ENCODE measurements around the gene DCX.

The DCX gene

DNA sequence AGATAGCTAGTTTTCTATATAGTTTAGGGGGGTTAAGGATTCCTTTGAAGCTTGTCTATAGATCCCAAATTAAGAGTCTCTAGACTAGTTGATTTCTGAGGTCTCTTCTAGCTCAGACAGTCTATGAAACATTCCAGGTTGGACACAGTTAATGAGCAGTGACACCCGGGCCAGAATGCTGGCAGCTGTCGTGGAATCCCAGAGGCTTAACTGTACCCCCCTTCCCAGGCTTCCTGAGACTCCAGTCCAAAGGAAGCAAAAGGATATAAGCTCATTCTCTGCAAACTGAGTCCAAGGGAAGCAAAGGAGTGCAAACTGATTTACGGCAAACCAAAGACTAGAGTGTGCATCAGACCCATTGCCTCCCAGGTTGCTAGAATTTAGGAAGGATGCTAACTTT is 62.9 kb downstream of the DCX start:
- TF ChIP-seq SIN3A (IDR thresholded peaks at IDR 0.05; ENCODE audit: borderline replicate concordance, insufficient read depth, low read length) = no peak
- no peak for TF ChIP-seq POLR2AphosphoS5 (IDR thresholded peaks at IDR 0.05; ENCODE audit: low read depth, low read length)
- TF ChIP-seq FOXP2 (optimal IDR thresholded peaks at IDR 0.05; ENCODE audit: borderline replicate concordance, extremely low read depth, extremely low read length, insufficient read depth) = no peak
- no peak for TF ChIP-seq TAF1 (IDR thresholded peaks at IDR 0.05; ENCODE audit: borderline replicate concordance, insufficient read depth, low read length)
- TF ChIP-seq, protein P1, sequence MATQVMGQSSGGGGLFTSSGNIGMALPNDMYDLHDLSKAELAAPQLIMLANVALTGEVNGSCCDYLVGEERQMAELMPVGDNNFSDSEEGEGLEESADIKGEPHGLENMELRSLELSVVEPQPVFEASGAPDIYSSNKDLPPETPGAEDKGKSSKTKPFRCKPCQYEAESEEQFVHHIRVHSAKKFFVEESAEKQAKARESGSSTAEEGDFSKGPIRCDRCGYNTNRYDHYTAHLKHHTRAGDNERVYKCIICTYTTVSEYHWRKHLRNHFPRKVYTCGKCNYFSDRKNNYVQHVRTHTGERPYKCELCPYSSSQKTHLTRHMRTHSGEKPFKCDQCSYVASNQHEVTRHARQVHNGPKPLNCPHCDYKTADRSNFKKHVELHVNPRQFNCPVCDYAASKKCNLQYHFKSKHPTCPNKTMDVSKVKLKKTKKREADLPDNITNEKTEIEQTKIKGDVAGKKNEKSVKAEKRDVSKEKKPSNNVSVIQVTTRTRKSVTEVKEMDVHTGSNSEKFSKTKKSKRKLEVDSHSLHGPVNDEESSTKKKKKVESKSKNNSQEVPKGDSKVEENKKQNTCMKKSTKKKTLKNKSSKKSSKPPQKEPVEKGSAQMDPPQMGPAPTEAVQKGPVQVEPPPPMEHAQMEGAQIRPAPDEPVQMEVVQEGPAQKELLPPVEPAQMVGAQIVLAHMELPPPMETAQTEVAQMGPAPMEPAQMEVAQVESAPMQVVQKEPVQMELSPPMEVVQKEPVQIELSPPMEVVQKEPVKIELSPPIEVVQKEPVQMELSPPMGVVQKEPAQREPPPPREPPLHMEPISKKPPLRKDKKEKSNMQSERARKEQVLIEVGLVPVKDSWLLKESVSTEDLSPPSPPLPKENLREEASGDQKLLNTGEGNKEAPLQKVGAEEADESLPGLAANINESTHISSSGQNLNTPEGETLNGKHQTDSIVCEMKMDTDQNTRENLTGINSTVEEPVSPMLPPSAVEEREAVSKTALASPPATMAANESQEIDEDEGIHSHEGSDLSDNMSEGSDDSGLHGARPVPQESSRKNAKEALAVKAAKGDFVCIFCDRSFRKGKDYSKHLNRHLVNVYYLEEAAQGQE (IDR thresholded peaks at IDR 0.05; ENCODE audit: insufficient read depth in 1 of 2, low read depth in 2 of 2, low read length in 2 of 2) = no peak

DNA sequence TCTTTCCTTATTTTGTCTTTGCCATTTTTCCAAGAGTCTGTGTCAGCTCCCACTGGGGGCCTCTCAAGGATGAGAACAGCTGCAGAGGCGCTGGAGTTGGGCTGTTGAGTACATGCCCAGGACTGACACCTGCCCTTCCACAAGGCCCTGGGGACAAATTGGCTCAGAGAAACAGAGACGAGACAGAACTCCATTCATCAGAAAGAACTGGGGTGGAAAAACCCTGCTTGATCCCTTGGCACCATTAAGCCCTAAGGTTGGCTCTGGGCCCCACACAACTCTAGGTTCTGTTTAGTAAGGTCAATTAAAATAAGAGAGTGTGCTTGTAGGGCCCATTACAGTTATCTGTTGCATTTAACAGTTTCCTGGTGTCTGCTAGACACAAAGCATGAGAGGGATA is 63.6 kb downstream of the DCX start:
- TF ChIP-seq POLR2AphosphoS5 (IDR thresholded peaks at IDR 0.05; ENCODE audit: low read depth, low read length) (no peak), FOXP2 (optimal IDR thresholded peaks at IDR 0.05; ENCODE audit: borderline replicate concordance, extremely low read depth, extremely low read length, insufficient read depth) (no peak), SIN3A (IDR thresholded peaks at IDR 0.05; ENCODE audit: borderline replicate concordance, insufficient read depth, low read length) (no peak), TAF1 (IDR thresholded peaks at IDR 0.05; ENCODE audit: borderline replicate concordance, insufficient read depth, low read length) (no peak)
- TF ChIP-seq, protein P1 (IDR thresholded peaks at IDR 0.05; ENCODE audit: insufficient read depth in 1 of 2, low read depth in 2 of 2, low read length in 2 of 2) = no peak

DNA sequence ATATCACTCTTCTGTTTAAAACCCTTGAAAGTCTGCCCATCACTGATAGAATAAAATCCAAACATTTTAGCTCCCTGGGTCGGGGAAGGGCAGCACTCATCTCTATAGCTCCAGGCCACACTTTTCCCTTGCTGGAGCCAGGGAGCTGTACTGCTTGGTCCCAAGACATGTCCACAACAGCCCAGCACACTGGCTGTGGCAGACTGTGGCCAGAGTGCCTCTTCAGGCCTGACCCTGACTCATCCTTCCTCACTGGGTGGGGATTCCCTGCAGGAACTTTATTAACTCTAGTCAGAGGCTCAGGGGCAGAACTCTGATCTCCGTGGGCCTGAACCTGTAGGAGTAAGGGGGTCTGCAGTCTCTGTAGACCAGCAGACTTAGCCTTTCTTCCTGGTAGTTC is 71.9 kb downstream of the DCX start:
- TF ChIP-seq SIN3A (IDR thresholded peaks at IDR 0.05; ENCODE audit: borderline replicate concordance, insufficient read depth, low read length) = no peak

DNA sequence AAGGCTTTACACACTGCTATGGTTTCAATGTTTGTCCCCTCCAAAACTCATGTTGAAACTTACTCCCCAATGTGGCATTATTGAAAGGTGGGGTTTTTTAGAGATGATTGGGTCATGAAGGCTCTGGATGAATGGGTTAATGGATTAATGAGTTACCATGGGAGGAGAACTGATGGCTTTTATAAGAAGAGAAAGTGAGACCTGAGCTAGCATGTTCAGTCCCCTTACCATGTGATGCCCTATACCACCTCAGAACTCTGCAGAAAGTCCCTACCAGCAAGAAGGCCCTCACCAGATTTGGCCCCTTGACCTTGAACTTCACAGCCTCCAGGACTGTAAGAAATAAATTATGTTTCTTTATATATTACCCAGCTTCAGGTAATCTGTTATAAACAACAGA is 72.8 kb downstream of the DCX start:
- no peak for TF ChIP-seq FOXP2 (optimal IDR thresholded peaks at IDR 0.05; ENCODE audit: borderline replicate concordance, extremely low read depth, extremely low read length, insufficient read depth)
- no peak for TF ChIP-seq POLR2AphosphoS5 (IDR thresholded peaks at IDR 0.05; ENCODE audit: low read depth, low read length)
- TF ChIP-seq, protein P1 (IDR thresholded peaks at IDR 0.05; ENCODE audit: insufficient read depth in 1 of 2, low read depth in 2 of 2, low read length in 2 of 2) = no peak
- TF ChIP-seq TAF1 (IDR thresholded peaks at IDR 0.05; ENCODE audit: borderline replicate concordance, insufficient read depth, low read length) = no peak
- TF ChIP-seq SIN3A (IDR thresholded peaks at IDR 0.05; ENCODE audit: borderline replicate concordance, insufficient read depth, low read length) = no peak

DNA sequence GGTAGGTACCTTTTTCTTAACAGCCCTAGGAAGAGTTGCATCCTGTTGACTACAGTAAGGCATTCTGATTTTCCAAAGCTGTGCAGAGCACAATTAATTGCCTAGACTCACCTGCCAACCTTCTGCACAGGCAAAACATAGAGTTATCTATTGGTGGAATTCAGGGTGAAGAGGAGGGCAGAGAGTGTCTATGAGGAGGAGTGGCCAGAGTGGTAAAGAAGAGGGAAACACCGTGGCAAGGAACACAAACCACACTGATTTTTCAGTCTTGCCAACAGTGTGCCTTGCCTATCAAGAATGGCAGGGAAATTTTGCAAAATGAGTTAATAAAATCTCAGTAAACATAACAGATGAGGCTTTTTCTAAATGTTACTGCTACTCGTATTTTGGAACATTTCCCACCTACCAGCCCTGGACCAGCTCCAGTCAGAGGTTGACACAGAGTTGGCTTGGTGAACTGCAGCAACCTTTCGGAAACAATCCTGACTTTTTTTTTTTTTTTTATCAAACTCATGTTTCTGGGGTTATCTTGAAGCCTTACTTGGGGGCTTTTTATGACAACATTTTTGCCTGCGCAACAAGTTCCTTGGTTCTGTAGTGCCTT is 73.8 kb downstream of the DCX start:
- no peak for TF ChIP-seq POLR2AphosphoS5 (IDR thresholded peaks at IDR 0.05; ENCODE audit: low read depth, low read length)
- TF ChIP-seq SIN3A (IDR thresholded peaks at IDR 0.05; ENCODE audit: borderline replicate concordance, insufficient read depth, low read length) = no peak
- TF ChIP-seq, protein P1 (IDR thresholded peaks at IDR 0.05; ENCODE audit: insufficient read depth in 1 of 2, low read depth in 2 of 2, low read length in 2 of 2) = no peak
- no peak for TF ChIP-seq FOXP2 (optimal IDR thresholded peaks at IDR 0.05; ENCODE audit: borderline replicate concordance, extremely low read depth, extremely low read length, insufficient read depth)
- TF ChIP-seq TAF1 (IDR thresholded peaks at IDR 0.05; ENCODE audit: borderline replicate concordance, insufficient read depth, low read length) = no peak
